ENCODE results near the gene SLC23A2.

- TF ChIP-seq CTCF (IDR thresholded peaks at IDR 0.05) (no peak), POLR2AphosphoS5 (IDR thresholded peaks at IDR 0.05) (no peak), POLR2A (IDR thresholded peaks at IDR 0.05) (no peak)
These were observed 30.2 kb downstream of the SLC23A2 start for GRCh38 chr20:4971064-4971463.
